Measurements from ENCODE around the gene WDR27.

DNA sequence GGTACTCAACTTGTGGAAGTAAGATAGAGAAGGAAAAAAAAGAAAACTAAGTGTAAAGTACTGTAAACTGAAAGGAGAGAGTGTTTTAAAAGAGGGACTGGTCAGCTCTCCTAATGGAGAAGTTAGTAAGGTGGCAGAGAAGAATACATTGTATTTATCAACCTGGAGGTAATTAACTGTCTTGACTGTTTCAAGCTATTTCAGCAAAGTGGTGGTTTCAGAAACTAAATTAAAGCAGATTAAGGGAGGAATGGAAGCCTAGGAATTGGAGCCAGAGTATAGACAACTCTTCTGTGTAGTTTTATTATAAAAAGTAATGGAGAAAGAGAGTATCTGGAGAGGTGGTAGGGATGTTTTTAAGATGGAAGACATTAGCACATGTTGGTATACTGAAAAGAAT lies 25.1 kb upstream of the WDR27 start:
- TF ChIP-seq POLR2A (IDR thresholded peaks at IDR 0.05; ENCODE audit: low read length) (no peak), ZNF302 (CRISPR knock-in tag; IDR thresholded peaks at IDR 0.05) (no peak), EP300 (IDR thresholded peaks at IDR 0.05) (no peak), JUNB (IDR thresholded peaks at IDR 0.05) (no peak)
- TF ChIP-seq, protein P1, sequence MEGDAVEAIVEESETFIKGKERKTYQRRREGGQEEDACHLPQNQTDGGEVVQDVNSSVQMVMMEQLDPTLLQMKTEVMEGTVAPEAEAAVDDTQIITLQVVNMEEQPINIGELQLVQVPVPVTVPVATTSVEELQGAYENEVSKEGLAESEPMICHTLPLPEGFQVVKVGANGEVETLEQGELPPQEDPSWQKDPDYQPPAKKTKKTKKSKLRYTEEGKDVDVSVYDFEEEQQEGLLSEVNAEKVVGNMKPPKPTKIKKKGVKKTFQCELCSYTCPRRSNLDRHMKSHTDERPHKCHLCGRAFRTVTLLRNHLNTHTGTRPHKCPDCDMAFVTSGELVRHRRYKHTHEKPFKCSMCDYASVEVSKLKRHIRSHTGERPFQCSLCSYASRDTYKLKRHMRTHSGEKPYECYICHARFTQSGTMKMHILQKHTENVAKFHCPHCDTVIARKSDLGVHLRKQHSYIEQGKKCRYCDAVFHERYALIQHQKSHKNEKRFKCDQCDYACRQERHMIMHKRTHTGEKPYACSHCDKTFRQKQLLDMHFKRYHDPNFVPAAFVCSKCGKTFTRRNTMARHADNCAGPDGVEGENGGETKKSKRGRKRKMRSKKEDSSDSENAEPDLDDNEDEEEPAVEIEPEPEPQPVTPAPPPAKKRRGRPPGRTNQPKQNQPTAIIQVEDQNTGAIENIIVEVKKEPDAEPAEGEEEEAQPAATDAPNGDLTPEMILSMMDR (IDR thresholded peaks at IDR 0.05), result no peak
